ENCODE data around the gene EPS8L2. TPM values are rescaled to one million over a fixed set of nuclear protein-coding genes. Genes with fewer than 3 reads are reported as not detected.

Gene EPS8L2
- total and polyA plus RNA-seq, 2 of the 8 experiments (the other 6 are each of a cell fraction or from before 2014, with no cell fraction given) = 38.5 to 57.0 TPM

DNA sequence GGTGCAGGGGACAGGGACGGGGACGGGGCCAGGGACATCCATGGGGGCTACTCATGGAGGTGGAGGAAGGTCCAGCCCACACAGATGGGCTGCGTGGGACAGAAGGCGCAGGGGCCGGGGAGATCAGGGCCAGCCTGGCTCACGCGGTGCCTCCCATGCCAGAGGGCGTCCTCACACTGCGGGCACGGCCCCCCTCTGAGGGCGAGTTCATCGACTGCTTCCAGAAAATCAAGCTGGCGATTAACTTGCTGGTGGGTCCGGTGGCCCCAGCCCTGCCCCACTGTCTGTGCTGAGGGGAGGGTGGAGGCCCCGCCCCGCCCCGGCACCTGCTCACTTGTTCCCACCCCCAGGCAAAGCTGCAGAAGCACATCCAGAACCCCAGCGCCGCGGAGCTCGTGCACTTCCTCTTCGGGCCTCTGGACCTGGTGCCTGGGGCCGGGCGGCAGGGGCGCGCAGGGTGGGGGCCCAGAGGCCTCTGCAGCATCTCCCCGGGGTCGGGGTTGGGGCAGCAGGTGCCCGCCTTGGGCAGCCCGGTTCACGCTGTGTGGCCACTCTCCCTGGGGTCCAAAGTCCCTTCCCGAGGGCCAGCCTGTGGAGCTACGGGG, 15.8 kb downstream of the EPS8L2 start:
- peaks cover 9% of the 10 kb centered on the region; the same call in 1 of the 2 replicates for H3K23me2 ChIP-seq (ENCODE audit: low read depth, low read length)
- WGBS, 2 experiments (ENCODE audit: extremely low coverage in 1 of 2, insufficient coverage in 1 of 2, insufficient read length in 1 of 2, insufficient replicate concordance in 2 of 2, low coverage in 1 of 2, low lambda C conversion rate in 2 of 2, missing lambda C conversion rate in 1 of 2) = 89% methylated on average over 23 of the region's 33 CpGs; no CpG with 5 or more reads in 1 of the 2 experiments
- no peaks in the 10 kb centered on the region for H4K20me1 ChIP-seq (replicated peaks in 1 of 2; ENCODE audit: control insufficient read depth in 1 of 2, insufficient read depth in 2 of 2, low read length in 2 of 2)
- CTCF ChIA-PET (ENCODE audit: partially characterized antibody) = interaction anchor here (1.0 to 15.4 kb wide), 15 partner anchors 9 to 113 kb away, joined by 3 to 395 read pairs (median 6); partner anchors contain the start of genes TALDO1 and TMEM80
- FAIRE-seq (no peak), DNase-seq (ENCODE audit: low read depth in 1 of 2, low spot score in 2 of 2) (no peak)
- H3K27me3 ChIP-seq (replicated peaks in 1 of 4; ENCODE audit: control insufficient read depth in 3 of 4, extremely low read depth in 1 of 4, insufficient read depth in 3 of 4, low read length in 3 of 4) = peaks cover 0 to 8% (median 8%) of the 10 kb centered on the region in 4 experiments; a peak in 4 of 7 replicates
- no peak overlapping the region for H4K5ac ChIP-seq (ENCODE audit: insufficient read length, low read depth, low read length)
- no peak overlapping the region for H2BK12ac ChIP-seq (ENCODE audit: low read depth, low read length)
- H4K91ac ChIP-seq (replicated peaks; ENCODE audit: insufficient read length, low read length) = no peak overlapping the region
- H3K27ac ChIP-seq (ENCODE audit: low read depth, low read length) = no peak overlapping the region
- H2AK5ac ChIP-seq (ENCODE audit: low read depth, low read length) = no peak overlapping the region
- no peak overlapping the region for H2AFZ ChIP-seq (ENCODE audit: low read length)
- H3K9me3 ChIP-seq (ENCODE audit: insufficient read depth in 2 of 2, low read depth in 1 of 2, low read length in 1 of 2) = no peaks in the 10 kb centered on the region
- H3K23ac ChIP-seq (ENCODE audit: insufficient read length) = no peak overlapping the region
- H3K36me3 ChIP-seq (ENCODE audit: control insufficient read depth in 2 of 4, insufficient read depth in 4 of 4, low read length in 3 of 4) = no peaks in the 10 kb centered on the region
- no peak overlapping the region; the same call in 1 of the 2 replicates for H4K8ac ChIP-seq (ENCODE audit: extremely low read depth, insufficient read depth, low read length)
- H3K4me1 ChIP-seq (replicated peaks in 1 of 4; ENCODE audit: control insufficient read depth in 3 of 4, insufficient read depth in 4 of 4, low read length in 3 of 4) = peaks cover 0 to 16% (median 10%) of the 10 kb centered on the region in 4 experiments; a peak in 5 of 7 replicates
- no peak overlapping the region for H3K18ac ChIP-seq (ENCODE audit: extremely low read depth, low read length)
- no peak overlapping the region for H2BK20ac ChIP-seq (ENCODE audit: low read length)
- no peak overlapping the region for H2BK120ac ChIP-seq (replicated peaks; ENCODE audit: low read depth, low read length)
- no peak overlapping the region for H2BK5ac ChIP-seq (ENCODE audit: low read depth, low read length)
- no peak overlapping the region for H3K4ac ChIP-seq (replicated peaks; ENCODE audit: insufficient read length, low read depth, low read length)
- H2BK15ac ChIP-seq (ENCODE audit: low read length) = no peak overlapping the region
- H3K4me3 ChIP-seq (ENCODE audit: extremely low read depth in 1 of 4, insufficient read depth in 2 of 4, low read depth in 3 of 4, low read length in 4 of 4) = no peak overlapping the region
- H3K14ac ChIP-seq (ENCODE audit: insufficient read length) = no peak overlapping the region
- POLR2A ChIA-PET (ENCODE audit: partially characterized antibody) = interaction anchor here (0.6 to 13.2 kb wide), 6 partner anchors 10 to 83 kb away, joined by 3 to 216 read pairs (median 4); partner anchors contain the start of genes EPS8L2 and TALDO1
- no peaks in the 10 kb centered on the region for H3K79me2 ChIP-seq (ENCODE audit: control insufficient read depth in 1 of 2, insufficient read depth in 2 of 2, low read length in 2 of 2)
- TF ChIP-seq CEBPB (IDR thresholded peaks at IDR 0.05; ENCODE audit: low read depth, low read length) = no peak
- TF ChIP-seq CHD1 (IDR thresholded peaks at IDR 0.05; ENCODE audit: low read depth, low read length) = no peak
- no peak for TF ChIP-seq ZNF274 (IDR thresholded peaks at IDR 0.05; ENCODE audit: borderline replicate concordance, extremely low read depth, low read length)
- TF ChIP-seq RNF2 (IDR thresholded peaks at IDR 0.05; ENCODE audit: borderline replicate concordance, low read depth, low read length, missing control alignments, poor library complexity, severe bottlenecking) = no peak
- TF ChIP-seq TEAD4 (IDR thresholded peaks at IDR 0.05; ENCODE audit: low read depth, low read length) = no peak
- TF ChIP-seq, protein P1, sequence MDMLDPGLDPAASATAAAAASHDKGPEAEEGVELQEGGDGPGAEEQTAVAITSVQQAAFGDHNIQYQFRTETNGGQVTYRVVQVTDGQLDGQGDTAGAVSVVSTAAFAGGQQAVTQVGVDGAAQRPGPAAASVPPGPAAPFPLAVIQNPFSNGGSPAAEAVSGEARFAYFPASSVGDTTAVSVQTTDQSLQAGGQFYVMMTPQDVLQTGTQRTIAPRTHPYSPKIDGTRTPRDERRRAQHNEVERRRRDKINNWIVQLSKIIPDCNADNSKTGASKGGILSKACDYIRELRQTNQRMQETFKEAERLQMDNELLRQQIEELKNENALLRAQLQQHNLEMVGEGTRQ (IDR thresholded peaks at IDR 0.05; ENCODE audit: low read length) = no peak
- TF ChIP-seq HDAC2 (IDR thresholded peaks at IDR 0.05; ENCODE audit: borderline replicate concordance in 1 of 2, low read depth in 2 of 2, low read length in 2 of 2) = no peak
- no peak for TF ChIP-seq GABPA (IDR thresholded peaks at IDR 0.05; ENCODE audit: borderline replicate concordance, insufficient read depth, low read length)
- no peak for TF ChIP-seq BACH1 (IDR thresholded peaks at IDR 0.05; ENCODE audit: low read length)
- TF ChIP-seq EZH2 (IDR thresholded peaks at IDR 0.05; ENCODE audit: low read depth, low read length, severe bottlenecking) = no peak
- no peak overlapping the region for H3K9ac ChIP-seq (replicated peaks in 1 of 4; ENCODE audit: extremely low read depth in 1 of 4, low read depth in 3 of 4, low read length in 3 of 4)
- H3K79me1 ChIP-seq (ENCODE audit: low read depth, low read length) = no peaks in the 10 kb centered on the region
- no peak overlapping the region for H3K56ac ChIP-seq (replicated peaks; ENCODE audit: insufficient read length, low read depth, low read length)
- no peak overlapping the region for H3K4me2 ChIP-seq (ENCODE audit: insufficient read depth in 1 of 2, low read depth in 2 of 2, low read length in 2 of 2)

Measured in H1 (cell line).